Uterus (tissue), 4 donors: ENCODE measurements around the gene RALB. TPM values are rescaled to one million over a fixed set of nuclear protein-coding genes. Genes with fewer than 3 reads are reported as not detected.

Experiments used
- DNase-seq, 2 donors: peaks; one replicate each; pipeline ENCODE4 v3.0.0-alpha.2; 2019 to 2020
- H3K27ac ChIP-seq, 2 donors: fragments of 200-600 bp; sonication (generic); 1 replicate in 1 of 2; 2 replicates in 1 of 2; pipeline ENCODE4 v1.5.1; 2016 to 2018
- H3K27me3 ChIP-seq, 2 donors: fragments of 200-600 bp; sonication (generic); one replicate each; pipeline ENCODE4 v1.5.1; 2018 to 2019; ENCODE audit warnings: control low read depth in 1 of 2
- H3K36me3 ChIP-seq, 2 donors: fragments of 200-600 bp; sonication (generic); one replicate each; pipeline ENCODE4 v1.5.1; 2019; ENCODE audit warnings: control low read depth in 1 of 2
- H3K4me1 ChIP-seq, 2 donors: fragments of 200-600 bp; sonication (generic); one replicate each; pipeline ENCODE4 v1.5.1; 2018 to 2019; ENCODE audit warnings: control low read depth in 1 of 2
- H3K4me3 ChIP-seq, 2 donors: fragments of 200-600 bp; sonication (generic); 1 replicate in 1 of 2; 2 replicates in 1 of 2; pipeline ENCODE4 v1.5.1; 2018 to 2019; ENCODE audit warnings: mild to moderate bottlenecking in 1 of 2
- H3K9me3 ChIP-seq, 2 donors: fragments of 200-600 bp; sonication (generic); one replicate each; pipeline ENCODE4 v1.5.1; 2019; ENCODE audit warnings: control low read depth in 1 of 2
- CTCF ChIP-seq, 4 experiments: fragments of 200-600 bp in 2 of 4; fragments of 450-650 bp in 2 of 4; sonication (generic) in 2 of 4; IDR thresholded peaks; one replicate each; pipeline ENCODE4 v1.5.1; 2016 to 2019; ENCODE audit warnings: antibody characterized with exemption in 4 of 4, mild to moderate bottlenecking in 2 of 4, moderate library complexity in 1 of 4
- POLR2A ChIP-seq, 2 donors: fragments of 450-650 bp; IDR thresholded peaks; one replicate each; pipeline ENCODE4 v1.6.1; 2016; ENCODE audit warnings: antibody characterized with exemption in 2 of 2, mild to moderate bottlenecking in 1 of 2, moderate library complexity in 1 of 2
- intact Hi-C: fragments of 100-400 bp; cut with DNase I; formaldehyde crosslinking; loops from one replicate; pipeline ENCODE4 v1.15.1; 2023; ENCODE audit warnings: low total_unique reads
- total RNA-seq, 4 donors: library from RNA; depleted of rRNA in 3 of 4; stranded (reverse); fragments of >200 nt in 3 of 4; gene quantifications; one replicate each; pipeline versions ENCODE4 v1.1.0 to v1.2.4, GENCODE V29; 2014 to 2023
- donor health status: DM: yes; HTN: yes; CAD: no.

The RALB gene
- total RNA-seq, 4 donors from 2014 or later = 54.1 to 96.7 (median 78.2) TPM

- H3K4me3 ChIP-seq = no peak overlapping the region
- peak; percentile 51 to 72 for DNase-seq
- H3K4me1 ChIP-seq = peaks cover 0 to 7% of the 10 kb centered on the region in 2 donors
- no peaks in the 10 kb centered on the region for H3K9me3 ChIP-seq
- no peaks in the 10 kb centered on the region for H3K36me3 ChIP-seq
- peak overlapping the region; percentile 33 to 40 for H3K27ac ChIP-seq
- intact Hi-C loops = no loop called here
- TF ChIP-seq CTCF (IDR thresholded peaks at IDR 0.05) = no peak
- TF ChIP-seq POLR2A (IDR thresholded peaks at IDR 0.05) = no peak
- no peaks in the 10 kb centered on the region for H3K27me3 ChIP-seq
These were observed 6.9 kb upstream of the RALB start for GRCh38 chr2:120245520-120246332.

GRCh38 chr2:120246546-120247300 lies 5.9 kb upstream of the RALB start:
- H3K4me3 ChIP-seq = no peak overlapping the region
- no peak overlapping the region for H3K27ac ChIP-seq
- no peak for TF ChIP-seq POLR2A (IDR thresholded peaks at IDR 0.05)
- no peak for TF ChIP-seq CTCF (IDR thresholded peaks at IDR 0.05)
- no peaks in the 10 kb centered on the region for H3K9me3 ChIP-seq
- no peak for DNase-seq
- intact Hi-C loops = no loop called here
- H3K27me3 ChIP-seq = no peaks in the 10 kb centered on the region
- H3K36me3 ChIP-seq = no peaks in the 10 kb centered on the region
- H3K4me1 ChIP-seq = peaks cover 0 to 7% of the 10 kb centered on the region in 2 donors

- Histone ChIP-seq H3K4me1 (peaks cover 0 to 7% of the 10 kb centered on the region in 2 donors), H3K36me3 (no peaks in the 10 kb centered on the region), H3K4me3 (no peak overlapping the region), H3K9me3 (no peaks in the 10 kb centered on the region), H3K27me3 (no peaks in the 10 kb centered on the region), H3K27ac (no peak overlapping the region)
- DNase-seq = no peak
- TF ChIP-seq POLR2A (IDR thresholded peaks at IDR 0.05) = no peak
- no peak for TF ChIP-seq CTCF (IDR thresholded peaks at IDR 0.05)
- intact Hi-C loops = no loop called here
These were observed 4.8 kb upstream of the RALB start for GRCh38 chr2:120247851-120248250.

- intact Hi-C loops = no loop called here
- H3K27ac ChIP-seq = no peak overlapping the region
- H3K9me3 ChIP-seq = no peaks in the 10 kb centered on the region
- peaks cover 0 to 3% of the 10 kb centered on the region in 2 donors for H3K4me1 ChIP-seq
- TF ChIP-seq POLR2A (IDR thresholded peaks at IDR 0.05) (no peak), CTCF (IDR thresholded peaks at IDR 0.05) (no peak)
- H3K36me3 ChIP-seq = no peaks in the 10 kb centered on the region
- no peaks in the 10 kb centered on the region for H3K27me3 ChIP-seq
- no peak overlapping the region for H3K4me3 ChIP-seq
- no peak for DNase-seq
These were observed 2.0 kb upstream of the RALB start for GRCh38 chr2:120250640-120251039.

- H3K27ac ChIP-seq = no peak overlapping the region
- no peaks in the 10 kb centered on the region for H3K9me3 ChIP-seq
- TF ChIP-seq CTCF (IDR thresholded peaks at IDR 0.05) (no peak), POLR2A (IDR thresholded peaks at IDR 0.05) (no peak)
- no peak for DNase-seq
- no peaks in the 10 kb centered on the region for H3K36me3 ChIP-seq
- no peaks in the 10 kb centered on the region for H3K4me1 ChIP-seq
- intact Hi-C loops = no loop called here
- H3K4me3 ChIP-seq = no peak overlapping the region
- no peaks in the 10 kb centered on the region for H3K27me3 ChIP-seq
These were observed 1.6 kb upstream of the RALB start for GRCh38 chr2:120251078-120251477.
